GM13976 (cell line): Measurements from ENCODE around the gene CD3D.

Source experiments
- DNase-seq: peaks from one replicate; pipeline ENCODE4 v3.0.0; 2012; ENCODE audit warnings: low spot score
- CTCF ChIP-seq: IDR thresholded peaks from 2 replicates; pipeline ENCODE4 v1.5.1; 2012; ENCODE audit warnings: borderline replicate concordance, mild to moderate bottlenecking; ENCODE audit not compliant: insufficient read depth; ENCODE audit errors: extremely low read depth, missing control alignments, control extremely low read depth
- in situ Hi-C: fragments of 300-500 bp; cut with MboI; formaldehyde crosslinking; loops from one replicate; pipeline ENCODE4 v1.12.0; 2022; ENCODE audit warnings: low sequenced_read_pairs, mixed read lengths, inconsistent platforms; ENCODE audit not compliant: unreplicated experiment

CD3D gene

GRCh38 chr11:118328745-118329144 lies 13.8 kb downstream of the CD3D start:
- no peak for TF ChIP-seq CTCF
- in situ Hi-C loops, result no loop called here
- DNase-seq, result no peak

DNA sequence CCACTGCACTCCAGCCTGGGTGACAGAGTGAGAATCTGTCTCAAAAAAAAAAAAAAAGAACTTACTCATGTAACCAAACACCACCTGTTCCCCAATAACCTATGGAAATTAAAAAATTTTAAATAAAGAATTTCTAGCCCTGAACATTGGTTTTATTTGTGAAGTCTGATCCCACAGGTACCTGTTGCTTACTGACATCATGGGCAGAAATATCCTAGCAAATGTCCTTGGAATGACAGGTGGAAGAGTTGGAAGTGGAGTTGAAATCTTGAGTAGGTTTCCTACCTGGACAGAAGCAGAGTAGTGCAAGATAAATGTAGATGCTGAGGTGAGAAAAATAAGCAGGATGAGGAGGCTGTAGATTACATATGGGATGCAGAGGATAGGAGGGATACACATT lies 17.2 kb downstream of the CD3D start:
- in situ Hi-C loops, result no loop called here
- TF ChIP-seq CTCF, result no peak
- DNase-seq, result no peak

- no peak for TF ChIP-seq CTCF
- DNase-seq, result no peak
- in situ Hi-C loops, result no loop called here
Measured at GRCh38 chr11:118322721-118323120, 19.8 kb downstream of the CD3D start.

DNA sequence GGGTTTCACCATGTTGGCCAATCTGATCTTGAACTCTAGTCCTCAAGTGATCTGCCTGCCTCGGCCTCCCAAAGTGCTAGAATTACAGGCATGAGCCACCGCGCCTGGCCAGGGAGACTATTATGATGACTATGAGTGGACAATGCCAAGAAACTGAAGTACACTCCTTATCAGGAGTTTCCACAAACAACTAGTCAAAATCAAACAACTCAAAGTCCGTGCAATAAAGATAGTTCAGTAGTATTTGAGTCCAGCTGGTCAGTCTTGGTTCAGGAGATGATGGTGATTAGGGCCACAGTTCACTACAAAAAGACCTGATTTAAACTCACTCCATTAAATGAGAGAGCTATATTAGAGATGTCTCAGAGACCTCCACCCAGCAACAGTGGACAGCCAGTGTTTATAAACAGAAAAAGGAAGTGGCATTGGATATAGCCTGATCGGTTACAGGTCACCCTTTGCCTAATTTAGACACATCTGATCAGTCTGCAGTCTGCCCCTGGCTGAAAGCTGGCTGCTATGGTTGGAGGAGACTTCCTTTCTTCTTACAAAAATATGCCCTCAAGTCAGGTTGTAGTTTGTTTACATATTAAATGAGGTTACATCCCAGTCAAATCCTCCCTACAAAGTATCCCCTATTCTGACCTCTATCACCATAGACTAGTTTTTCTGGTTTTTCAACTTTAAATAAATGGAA lies 21.0 kb downstream of the CD3D start:
- peak; percentile 41 for DNase-seq
- TF ChIP-seq CTCF, result no peak
- in situ Hi-C loops, result no loop called here

DNA sequence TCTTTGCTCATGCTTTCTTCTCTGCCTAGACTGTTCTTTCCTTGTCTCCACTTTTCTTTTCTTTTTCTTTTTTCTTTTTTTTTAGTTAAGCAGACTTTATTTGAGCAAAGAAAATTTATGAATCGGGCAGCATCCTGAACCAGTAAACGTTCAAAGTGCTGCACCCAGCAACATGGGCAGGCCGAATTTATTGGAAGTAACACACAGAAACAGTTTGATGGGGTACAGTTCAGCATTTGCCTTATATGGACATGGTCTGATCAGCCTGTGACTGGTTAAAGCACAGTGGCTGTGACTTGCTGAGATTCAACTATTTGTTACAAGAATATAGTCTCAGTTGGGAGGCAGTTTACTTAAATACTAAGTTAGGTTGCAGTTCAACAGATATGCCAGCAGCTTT lies 22.0 kb downstream of the CD3D start:
- in situ Hi-C loops, result no loop called here
- no peak for TF ChIP-seq CTCF

GRCh38 chr11:118319337-118319707 lies 23.2 kb downstream of the CD3D start:
- DNase-seq, result no peak
- in situ Hi-C loops, result no loop called here
- TF ChIP-seq CTCF, result no peak

More for the DNA sequence above, 22.0 kb downstream of the CD3D start:
- no peak for DNase-seq

DNA sequence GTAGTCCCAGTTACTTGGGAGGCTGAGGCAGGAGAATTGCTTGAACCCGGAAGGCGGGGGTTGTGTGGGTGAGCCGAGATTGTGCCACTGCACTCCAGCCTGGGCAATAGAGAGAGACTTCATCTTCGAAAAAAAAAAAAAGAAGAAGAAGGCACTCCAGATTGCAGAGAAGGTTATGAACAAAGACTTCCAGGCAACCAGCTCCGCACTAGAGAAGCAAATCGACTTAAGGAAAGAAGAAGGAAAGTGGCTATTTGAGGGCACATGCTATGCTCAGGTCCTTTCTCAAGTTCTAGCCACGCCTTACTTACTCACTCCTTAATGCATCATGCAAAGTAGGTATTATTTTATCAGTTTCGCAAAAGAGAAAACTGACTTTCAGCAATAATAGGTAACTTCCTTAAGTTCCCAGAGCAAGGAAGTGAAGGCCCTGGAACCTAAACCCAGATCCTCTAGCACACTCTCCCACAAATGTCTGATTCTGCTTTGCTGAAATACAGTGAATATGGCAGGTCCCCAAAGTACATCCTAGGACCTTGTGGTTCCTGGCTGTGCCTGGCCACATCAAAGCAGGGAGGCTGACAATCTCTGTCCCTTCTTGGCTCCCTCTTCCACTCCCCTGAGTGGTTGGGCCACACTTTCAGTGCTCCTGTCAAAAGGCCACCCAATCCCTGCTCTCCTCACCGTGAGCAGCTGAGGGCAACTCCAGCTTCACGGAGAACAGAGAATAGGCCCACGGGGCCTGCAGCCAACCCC lies 23.7 kb downstream of the CD3D start:
- in situ Hi-C loops, result no loop called here
- TF ChIP-seq CTCF, result no peak
- DNase-seq, result no peak
